Measurements from ENCODE around the gene ARCN1. TPM values are rescaled to one million over a fixed set of nuclear protein-coding genes. Genes with fewer than 3 reads are reported as not detected.
"Not testable (repeated sequence)": the region's sequence is repeated elsewhere in the genome, so short reads cannot be mapped to it uniquely, and the experiment has no call there.

Gene ARCN1
- total RNA-seq, 1 experiment from 2014 or later = 330 TPM

- no peak for DNase-seq
- Histone ChIP-seq H3K9me3 (no peaks in the 10 kb centered on the region), H3K4me1 (peaks cover 18% of the 10 kb centered on the region; the same call in 1 of the 2 replicates), H3K36me3 (ENCODE audit: control insufficient read depth, insufficient read depth, low read length) (no peaks in the 10 kb centered on the region), H3K4me3 (ENCODE audit: low read depth, low read length) (no peak overlapping the region), H3K27me3 (replicated peaks; ENCODE audit: control insufficient read depth, insufficient read depth, low read length) (no peaks in the 10 kb centered on the region)
- no peaks in the 10 kb centered on the region for H3K9me3 Mint-ChIP-seq (ENCODE audit: unreplicated experiment)
- CTCF ChIA-PET = interaction anchor here (0.6 to 0.7 kb wide), 3 partner anchors 24 to 390 kb away, joined by 3 to 7 read pairs (median 3); no protein-coding TSS in a partner anchor
- intact Hi-C loops (cut with micrococcal nuclease; ENCODE audit: unreplicated experiment) = loop anchor here (5.0 to 10.0 kb wide), 2 partner anchors 55 to 167 kb away; partner anchors contain the start of gene ATP5MG
- H3K27ac Mint-ChIP-seq (ENCODE audit: unreplicated experiment) = no peak overlapping the region
- no peak overlapping the region for H3K4me3 Mint-ChIP-seq (ENCODE audit: unreplicated experiment)
- TF ChIP-seq CTCF (IDR thresholded peaks at IDR 0.05; ENCODE audit: insufficient read depth in 1 of 2, low read depth in 1 of 2, low read length in 1 of 2, severe bottlenecking in 1 of 2, unreplicated experiment in 1 of 2) = no peak
- POLR2A ChIA-PET = interaction anchor here (0.6 kb wide), 1 partner anchor 426 kb away, joined by 3 read pairs; no protein-coding TSS in a partner anchor
- H3K36me3 Mint-ChIP-seq (ENCODE audit: insufficient read depth, unreplicated experiment) = peaks cover 12% of the 10 kb centered on the region
- H3K4me1 Mint-ChIP-seq (ENCODE audit: low read depth, unreplicated experiment) = peaks cover 17% of the 10 kb centered on the region
- no peaks in the 10 kb centered on the region for H3K27me3 Mint-ChIP-seq (ENCODE audit: insufficient read depth, unreplicated experiment)
- no TSS peak for BruUV-seq (replicated peaks)
Observed at GRCh38 chr11:118569670-118570069, 2.5 kb upstream of the ARCN1 start.

- BruUV-seq (replicated peaks) = no TSS peak
- intact Hi-C loops (cut with micrococcal nuclease; ENCODE audit: unreplicated experiment) = no loop called here
- Mint-ChIP-seq H3K4me3 (ENCODE audit: unreplicated experiment) (no peak overlapping the region), H3K4me1 (ENCODE audit: low read depth, unreplicated experiment) (peaks cover 12% of the 10 kb centered on the region), H3K36me3 (ENCODE audit: insufficient read depth, unreplicated experiment) (peaks cover 23% of the 10 kb centered on the region), H3K27me3 (ENCODE audit: insufficient read depth, unreplicated experiment) (no peaks in the 10 kb centered on the region), H3K9me3 (ENCODE audit: unreplicated experiment) (no peaks in the 10 kb centered on the region), H3K27ac (ENCODE audit: unreplicated experiment) (no peak overlapping the region)
- Histone ChIP-seq H3K27me3 (replicated peaks; ENCODE audit: control insufficient read depth, insufficient read depth, low read length) (no peaks in the 10 kb centered on the region), H3K36me3 (ENCODE audit: control insufficient read depth, insufficient read depth, low read length) (no peaks in the 10 kb centered on the region), H3K4me1 (peaks cover 18% of the 10 kb centered on the region; the same call in 1 of the 2 replicates), H3K4me3 (ENCODE audit: low read depth, low read length) (no peak overlapping the region), H3K9me3 (no peaks in the 10 kb centered on the region)
- DNase-seq = no peak
- ChIA-PET CTCF (no interaction called here), POLR2A (no interaction called here)
- no peak for TF ChIP-seq CTCF (IDR thresholded peaks at IDR 0.05; ENCODE audit: insufficient read depth in 1 of 2, low read depth in 1 of 2, low read length in 1 of 2, severe bottlenecking in 1 of 2, unreplicated experiment in 1 of 2)
Observed at GRCh38 chr11:118570787-118571186, 1.4 kb upstream of the ARCN1 start.

GRCh38 chr11:118571701-118572060, 528 bp upstream of the ARCN1 start:
- ChIA-PET CTCF (interaction anchor here (0.7 to 2.5 kb wide), 4 partner anchors 50 to 96 kb away, joined by 3 to 9 read pairs (median 6); no protein-coding TSS in a partner anchor), POLR2A (interaction anchor here (0.6 kb wide), 1 partner anchor 468 kb away, joined by 5 read pairs; no protein-coding TSS in a partner anchor)
- H3K27me3 Mint-ChIP-seq (ENCODE audit: insufficient read depth, unreplicated experiment); intact Hi-C loops (cut with micrococcal nuclease; ENCODE audit: unreplicated experiment); H3K9me3 Mint-ChIP-seq (ENCODE audit: unreplicated experiment); H3K36me3 ChIP-seq (ENCODE audit: control insufficient read depth, insufficient read depth, low read length); H3K27me3 ChIP-seq (replicated peaks; ENCODE audit: control insufficient read depth, insufficient read depth, low read length); H3K9me3 ChIP-seq: not testable (repeated sequence)
- peak in 1 of 2 experiments; percentile 29 for DNase-seq
- H3K4me1 Mint-ChIP-seq (ENCODE audit: low read depth, unreplicated experiment) = peaks cover 12% of the 10 kb centered on the region
- H3K4me3 ChIP-seq (ENCODE audit: low read depth, low read length) = peak overlapping the region; percentile 87
- BruUV-seq (replicated peaks) = TSS peak; percentile 82
- peaks cover 18% of the 10 kb centered on the region; the same call in 1 of the 2 replicates for H3K4me1 ChIP-seq
- peak overlapping the region; percentile 72 for H3K27ac Mint-ChIP-seq (ENCODE audit: unreplicated experiment)
- H3K4me3 Mint-ChIP-seq (ENCODE audit: unreplicated experiment) = peak overlapping the region; percentile 80
- peaks cover 32% of the 10 kb centered on the region for H3K36me3 Mint-ChIP-seq (ENCODE audit: insufficient read depth, unreplicated experiment)

Measured in Caco-2 (cell line).